Measurements from ENCODE around the gene ELF1. TPM values are rescaled to one million over a fixed set of nuclear protein-coding genes. Genes with fewer than 3 reads are reported as not detected.
"Not testable (repeated sequence)": the region's sequence is repeated elsewhere in the genome, so short reads cannot be mapped to it uniquely, and the experiment has no call there.

ELF1 gene
- polyA plus RNA-seq, 1 experiment = 35.8 TPM

DNA sequence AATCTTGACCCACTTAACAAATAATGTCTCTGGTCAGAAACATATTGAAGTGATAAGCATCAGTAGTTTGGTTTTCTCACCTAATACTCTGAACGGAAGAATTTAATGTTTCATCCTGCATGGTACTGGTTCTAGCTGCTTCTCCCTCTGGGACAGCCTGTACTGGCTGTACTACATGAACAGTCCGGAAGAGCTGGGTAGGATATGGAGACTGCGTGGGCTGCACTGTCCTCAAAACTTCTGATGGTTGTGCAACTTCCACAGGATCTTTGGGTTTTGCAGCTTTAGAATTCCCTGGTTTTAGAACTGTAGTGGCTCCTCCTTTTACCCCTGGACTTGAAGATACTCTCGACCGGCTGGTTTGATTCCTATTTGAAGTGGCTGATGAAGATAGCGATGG is 78.3 kb downstream of the ELF1 start:
- POLR2A ChIA-PET = no interaction called here
- no peak overlapping the region for H3K4me3 ChIP-seq (ENCODE audit: low read depth, low read length)
- H3K27me3 ChIP-seq (ENCODE audit: control insufficient read depth, insufficient read depth, low read length) = no peaks in the 10 kb centered on the region
- peaks cover 6% of the 10 kb centered on the region for H3K36me3 ChIP-seq (ENCODE audit: control insufficient read depth, insufficient read depth, low read length)
- CTCF ChIA-PET = interaction anchor here (1.2 kb wide), 1 partner anchor 19 kb away, joined by 4 read pairs; no protein-coding TSS in a partner anchor
- no peak for TF ChIP-seq CTCF (IDR thresholded peaks at IDR 0.05; ENCODE audit: insufficient read depth, low read depth, low read length)
- DNase-seq (ENCODE audit: low read depth) = no peak

- Histone ChIP-seq H3K27me3 (ENCODE audit: control insufficient read depth, insufficient read depth, low read length) (no peaks in the 10 kb centered on the region), H3K36me3 (ENCODE audit: control insufficient read depth, insufficient read depth, low read length) (peaks cover 5% of the 10 kb centered on the region), H3K4me3 (ENCODE audit: low read depth, low read length) (no peak overlapping the region)
- ChIA-PET POLR2A (no interaction called here), CTCF (no interaction called here)
- no peak for TF ChIP-seq CTCF (IDR thresholded peaks at IDR 0.05; ENCODE audit: insufficient read depth, low read depth, low read length)
- no peak for DNase-seq (ENCODE audit: low read depth)
Measured at GRCh38 chr13:40933508-40934204, 85.5 kb downstream of the ELF1 start.

DNA sequence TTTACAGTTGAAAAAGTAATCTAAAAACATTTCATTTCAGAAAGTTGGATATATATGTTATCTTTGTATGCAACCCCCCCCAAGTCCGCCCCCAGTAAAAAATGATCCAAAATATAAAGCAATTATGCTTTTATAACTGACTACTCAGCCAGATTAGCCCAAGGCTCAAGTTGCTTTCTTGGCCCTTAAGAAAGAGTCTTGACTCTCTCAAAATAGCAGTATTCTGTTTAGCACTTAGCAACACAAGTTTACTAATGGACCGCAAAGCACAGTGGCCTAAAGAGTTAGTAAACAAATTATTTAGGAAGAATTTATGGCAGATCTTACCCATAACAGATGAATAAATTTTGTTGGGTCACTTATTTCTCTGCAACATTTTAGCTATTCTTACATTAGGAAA is 86.9 kb downstream of the ELF1 start:
- Histone ChIP-seq H3K36me3 (ENCODE audit: control insufficient read depth, insufficient read depth, low read length) (peaks cover 5% of the 10 kb centered on the region), H3K27me3 (ENCODE audit: control insufficient read depth, insufficient read depth, low read length) (no peaks in the 10 kb centered on the region), H3K4me3 (ENCODE audit: low read depth, low read length) (no peak overlapping the region)
- POLR2A ChIA-PET = interaction anchor here (0.6 kb wide), 2 partner anchors 51 to 215 kb away, joined by 3 to 6 read pairs; no protein-coding TSS in a partner anchor
- TF ChIP-seq CTCF (IDR thresholded peaks at IDR 0.05; ENCODE audit: insufficient read depth, low read depth, low read length) = no peak
- no peak for DNase-seq (ENCODE audit: low read depth)
- CTCF ChIA-PET = no interaction called here

- no peaks in the 10 kb centered on the region for H3K27me3 ChIP-seq (ENCODE audit: control insufficient read depth, insufficient read depth, low read length)
- peaks cover 5% of the 10 kb centered on the region for H3K36me3 ChIP-seq (ENCODE audit: control insufficient read depth, insufficient read depth, low read length)
- no peak for TF ChIP-seq CTCF (IDR thresholded peaks at IDR 0.05; ENCODE audit: insufficient read depth, low read depth, low read length)
- ChIA-PET CTCF (no interaction called here), POLR2A (interaction anchor here (0.6 kb wide), 1 partner anchor 50 kb away, joined by 6 read pairs; no protein-coding TSS in a partner anchor)
- no peak overlapping the region for H3K4me3 ChIP-seq (ENCODE audit: low read depth, low read length)
- no peak for DNase-seq (ENCODE audit: low read depth)
Measured at GRCh38 chr13:40931719-40932118, 87.4 kb downstream of the ELF1 start.

GRCh38 chr13:40929883-40930282 is 89.2 kb downstream of the ELF1 start:
- H3K36me3 ChIP-seq (ENCODE audit: control insufficient read depth, insufficient read depth, low read length); H3K27me3 ChIP-seq (ENCODE audit: control insufficient read depth, insufficient read depth, low read length); H3K4me3 ChIP-seq (ENCODE audit: low read depth, low read length); DNase-seq (ENCODE audit: low read depth): not testable (repeated sequence)
- ChIA-PET CTCF (interaction anchor here (1.3 kb wide), 1 partner anchor 8 kb away, joined by 4 read pairs; no protein-coding TSS in a partner anchor), POLR2A (interaction anchor here (0.6 kb wide), 1 partner anchor 126 kb away, joined by 6 read pairs; no protein-coding TSS in a partner anchor)
